ENCODE results near the gene POTEG. TPM values are rescaled to one million over a fixed set of nuclear protein-coding genes. Genes with fewer than 3 reads are reported as not detected.
"Not testable (repeated sequence)": the region's sequence is repeated elsewhere in the genome, so short reads cannot be mapped to it uniquely, and the experiment has no call there.

Gene POTEG
- total and polyA plus RNA-seq, 9 donors = not detected

DNA sequence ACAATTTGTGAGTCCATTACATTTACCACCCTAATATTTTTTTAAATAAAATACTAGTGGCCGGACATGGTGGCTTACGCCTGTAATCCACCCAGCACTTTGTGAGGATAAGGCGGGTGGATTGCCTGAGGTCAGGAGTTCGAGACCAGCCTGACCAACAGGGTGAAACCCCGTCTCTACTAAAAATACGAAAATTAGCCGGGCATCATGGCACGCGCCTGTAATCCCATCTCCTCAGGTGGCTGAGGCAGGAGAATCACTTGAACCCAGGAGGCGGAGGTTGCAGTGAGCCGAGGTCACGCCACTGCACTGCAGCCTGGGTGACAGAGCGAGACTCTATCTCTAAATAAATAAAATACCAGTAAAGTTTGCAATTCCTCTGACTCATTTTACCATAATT lies 25.6 kb downstream of the POTEG start:
- DNase-seq; H3K9me3 ChIP-seq; H3K27ac ChIP-seq; H3K36me3 ChIP-seq; H3K4me1 ChIP-seq (ENCODE audit: insufficient read depth); H3K27me3 ChIP-seq; intact Hi-C loops (cut with DNase I); H3K4me3 ChIP-seq: not testable (repeated sequence)
- WGBS, 3 donors = 74 to 85% (median 82%) methylated on average over 8 to 12 of the region's 13 CpGs

DNA sequence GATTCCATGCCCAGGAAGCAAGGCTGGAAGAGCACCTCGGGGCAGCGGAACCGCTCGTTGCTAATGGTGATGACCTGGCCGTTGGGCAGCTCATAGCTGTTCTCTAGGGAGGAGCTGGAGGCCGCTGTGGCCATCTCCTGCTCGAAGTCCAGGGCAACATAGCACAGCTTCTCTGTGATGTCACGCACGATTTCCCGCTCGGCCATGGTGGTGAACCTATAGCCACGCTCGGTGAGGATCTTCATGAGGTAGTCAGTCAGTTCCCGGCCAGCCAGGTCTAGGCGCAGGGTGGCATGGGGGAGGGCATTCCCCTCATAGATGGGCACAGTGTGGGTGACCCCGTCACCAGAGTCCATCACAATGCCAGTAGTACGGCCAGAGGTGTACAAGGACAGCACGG lies 32.0 kb downstream of the POTEG start:
- H3K27me3 ChIP-seq; H3K27ac ChIP-seq; intact Hi-C loops (cut with DNase I); H3K36me3 ChIP-seq; H3K4me3 ChIP-seq; H3K9me3 ChIP-seq; H3K4me1 ChIP-seq (ENCODE audit: insufficient read depth); DNase-seq: not testable (repeated sequence)
- 87% methylated on average over 8 of the region's 18 CpGs; no CpG with 5 or more reads in 2 of the 3 donors for WGBS, 3 donors

- intact Hi-C loops (cut with DNase I); H3K27me3 ChIP-seq; H3K27ac ChIP-seq; H3K36me3 ChIP-seq; H3K4me3 ChIP-seq; DNase-seq; H3K4me1 ChIP-seq (ENCODE audit: insufficient read depth); H3K9me3 ChIP-seq: not testable (repeated sequence)
- 80 to 88% (median 86%) methylated on average over 4 to 7 of the region's 12 CpGs for WGBS, 3 donors
Observed at GRCh38 chr14:19394727-19395126, 39.4 kb downstream of the POTEG start.

GRCh38 chr14:19390230-19390629 lies 43.9 kb downstream of the POTEG start:
- DNase-seq = peak in 2 of 5 donors; percentile 4 to 43
- H3K4me1 ChIP-seq (ENCODE audit: insufficient read depth); H3K4me3 ChIP-seq; H3K9me3 ChIP-seq; H3K27ac ChIP-seq; intact Hi-C loops (cut with DNase I); H3K36me3 ChIP-seq; H3K27me3 ChIP-seq: not testable (repeated sequence)
- WGBS, 3 donors = 84 to 87% (median 86%) methylated on average over 7 to 10 of the region's 10 CpGs

DNA sequence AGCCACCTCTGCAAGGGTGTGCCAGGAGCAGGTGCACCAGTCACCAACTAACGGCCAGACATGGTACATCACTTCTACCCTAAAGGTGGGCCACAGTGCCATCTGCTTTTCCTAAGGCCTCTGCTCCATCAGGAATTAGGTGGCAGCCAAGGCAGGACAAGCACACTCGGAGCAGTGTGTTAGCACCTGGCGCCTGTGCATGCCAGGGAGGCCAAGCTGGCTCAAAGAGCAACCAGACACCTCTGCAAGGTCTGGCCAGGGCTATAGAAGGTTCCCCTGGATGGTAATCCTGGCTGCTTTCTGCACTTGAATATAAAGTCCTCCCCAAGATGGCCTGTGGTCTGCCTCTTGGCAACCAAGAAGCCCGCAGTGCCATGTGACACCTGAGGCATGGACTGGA lies 45.4 kb downstream of the POTEG start:
- H3K4me1 ChIP-seq (ENCODE audit: insufficient read depth); H3K36me3 ChIP-seq; intact Hi-C loops (cut with DNase I); H3K9me3 ChIP-seq; H3K4me3 ChIP-seq; H3K27ac ChIP-seq; H3K27me3 ChIP-seq: not testable (repeated sequence)
- 63 to 75% (median 64%) methylated on average over 2 of the region's 4 CpGs for WGBS, 3 donors
- peak in 1 of 5 donors; percentile 36 for DNase-seq

- H3K27ac ChIP-seq; H3K4me3 ChIP-seq; H3K27me3 ChIP-seq; H3K4me1 ChIP-seq (ENCODE audit: insufficient read depth); H3K36me3 ChIP-seq; H3K9me3 ChIP-seq; intact Hi-C loops (cut with DNase I): not testable (repeated sequence)
- peak in 1 of 5 donors; percentile 35 for DNase-seq
- 73 to 93% (median 83%) methylated on average over 3 to 9 of the region's 9 CpGs for WGBS, 3 donors
Observed at GRCh38 chr14:19386996-19387395, 47.1 kb downstream of the POTEG start.

GRCh38 chr14:19386309-19386708 lies 47.8 kb downstream of the POTEG start:
- DNase-seq; H3K36me3 ChIP-seq; H3K4me1 ChIP-seq (ENCODE audit: insufficient read depth); H3K27ac ChIP-seq; H3K4me3 ChIP-seq; intact Hi-C loops (cut with DNase I); H3K27me3 ChIP-seq; H3K9me3 ChIP-seq: not testable (repeated sequence)
- 46 to 60% methylated on average over 3 of the region's 7 CpGs; no CpG with 5 or more reads in 1 of the 3 donors for WGBS, 3 donors

GRCh38 chr14:19384088-19384781 lies 49.9 kb downstream of the POTEG start:
- DNase-seq; intact Hi-C loops (cut with DNase I); H3K36me3 ChIP-seq; H3K9me3 ChIP-seq; H3K4me1 ChIP-seq (ENCODE audit: insufficient read depth); H3K4me3 ChIP-seq; H3K27ac ChIP-seq; H3K27me3 ChIP-seq: not testable (repeated sequence)
- WGBS, 3 donors = 50 to 60% (median 59%) methylated on average over 1 to 3 of the region's 6 CpGs

DNA sequence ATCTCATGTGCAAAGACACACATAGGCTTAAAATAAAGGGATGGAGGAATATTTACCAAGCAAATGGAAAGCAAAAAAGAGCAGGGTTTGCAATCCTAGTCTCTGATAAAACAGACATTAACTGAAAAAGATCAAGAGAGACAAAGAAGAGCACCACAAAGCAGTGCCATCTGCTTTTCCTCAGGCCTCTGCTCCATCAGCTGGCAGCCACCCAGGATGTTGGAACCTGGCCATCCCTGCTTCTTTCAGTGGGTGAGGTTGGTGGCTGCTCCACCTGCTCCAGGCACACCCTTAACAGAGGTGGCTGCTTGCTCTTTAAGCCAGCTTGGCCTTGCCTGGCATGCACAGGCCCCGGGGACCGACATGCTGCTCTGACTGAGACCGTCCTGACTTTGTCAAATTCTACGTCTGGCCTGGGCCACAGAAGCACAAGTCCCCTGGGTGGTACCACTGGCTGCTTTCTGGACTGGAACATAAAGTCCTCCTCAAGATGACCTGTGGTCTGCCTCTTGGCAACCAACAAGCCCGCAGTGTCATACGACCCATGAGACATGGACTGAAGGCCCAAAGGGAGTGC lies 51.0 kb downstream of the POTEG start:
- H3K27me3 ChIP-seq; H3K27ac ChIP-seq; intact Hi-C loops (cut with DNase I); H3K9me3 ChIP-seq; H3K4me1 ChIP-seq (ENCODE audit: insufficient read depth); H3K4me3 ChIP-seq; H3K36me3 ChIP-seq: not testable (repeated sequence)
- DNase-seq = peak in 1 of 5 donors; percentile 48
- WGBS, 3 donors = 100% methylated on average over 2 of the region's 6 CpGs; no CpG with 5 or more reads in 2 of the 3 donors

GRCh38 chr14:19380137-19380536 lies 54.0 kb downstream of the POTEG start:
- H3K27me3 ChIP-seq; H3K36me3 ChIP-seq; DNase-seq; H3K9me3 ChIP-seq; H3K27ac ChIP-seq; H3K4me1 ChIP-seq (ENCODE audit: insufficient read depth); intact Hi-C loops (cut with DNase I); H3K4me3 ChIP-seq: not testable (repeated sequence)
- 32 to 35% (median 33%) methylated on average over 1 of the region's 1 CpG for WGBS, 3 donors

DNA sequence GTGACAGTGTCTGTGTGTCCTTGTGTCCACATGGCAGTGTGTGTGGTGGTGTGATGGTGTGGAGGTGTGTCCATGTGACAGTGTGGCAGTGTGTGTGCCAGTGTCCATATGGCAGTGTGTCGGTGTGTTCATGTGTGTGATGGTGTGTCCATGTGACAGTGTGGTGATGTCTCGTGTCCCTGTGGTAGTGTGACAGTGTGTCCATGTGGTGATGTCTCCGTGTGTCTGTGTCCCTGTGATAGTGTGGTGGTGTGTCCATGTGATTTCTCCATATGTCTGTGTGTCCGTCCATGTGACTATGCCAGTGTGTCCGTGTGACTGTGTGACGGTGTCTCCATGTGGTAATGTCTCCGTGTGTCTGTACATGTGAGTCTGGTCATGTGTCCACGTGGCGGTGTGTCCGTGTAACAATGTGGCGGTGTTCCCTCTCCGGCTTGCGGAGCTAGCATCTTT lies 59.7 kb downstream of the POTEG start:
- WGBS, 3 donors = 82% methylated on average over 13 of the region's 13 CpGs
- intact Hi-C loops (cut with DNase I); H3K4me1 ChIP-seq (ENCODE audit: insufficient read depth); H3K27me3 ChIP-seq; H3K9me3 ChIP-seq; H3K27ac ChIP-seq; H3K4me3 ChIP-seq; H3K36me3 ChIP-seq: not testable (repeated sequence)
- DNase-seq = peak in 1 of 5 donors; percentile 42

DNA sequence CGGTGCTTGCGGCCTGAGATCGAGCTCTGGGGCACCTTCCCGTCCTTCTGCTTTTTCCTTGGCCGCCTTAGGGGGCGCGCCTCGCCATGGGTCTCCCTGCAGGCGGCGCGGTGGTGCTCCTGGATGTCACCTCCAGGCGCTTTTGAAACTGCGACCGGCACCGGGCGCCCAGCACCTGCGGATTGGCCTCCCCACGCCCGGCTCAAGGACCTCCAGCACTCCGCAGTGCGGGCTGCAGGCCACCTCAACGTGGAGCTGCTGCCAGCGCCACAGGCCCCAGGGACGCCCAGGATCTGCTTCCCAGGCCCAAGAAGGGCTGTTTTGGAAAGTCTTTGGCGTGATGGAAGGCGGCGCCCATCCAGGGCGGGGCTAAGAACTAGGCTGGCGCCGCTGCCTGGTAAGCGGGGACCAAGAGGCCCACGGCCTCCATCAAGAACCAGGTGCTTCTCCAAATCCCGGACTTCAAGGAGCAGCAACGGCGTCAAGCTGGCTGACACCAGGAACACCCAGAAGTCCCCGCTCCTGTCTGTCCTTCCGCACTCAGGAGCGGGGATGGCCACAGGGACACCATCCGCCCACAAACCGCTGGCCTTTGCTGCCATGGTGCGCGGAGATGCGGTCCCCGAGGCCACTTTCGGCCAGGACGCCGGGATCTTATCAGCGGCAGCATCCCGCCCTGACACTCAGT lies 61.2 kb downstream of the POTEG start:
- H3K27me3 ChIP-seq; H3K9me3 ChIP-seq; H3K4me1 ChIP-seq (ENCODE audit: insufficient read depth); H3K36me3 ChIP-seq; H3K4me3 ChIP-seq; H3K27ac ChIP-seq; intact Hi-C loops (cut with DNase I): not testable (repeated sequence)
- WGBS, 3 donors = 65 to 71% (median 68%) methylated on average over 49 of the region's 49 CpGs
- peak in 1 of 5 donors; percentile 50 for DNase-seq

Data from ovary (tissue), 9 donors.